ENCODE data around the gene TTC24.

The TTC24 gene

GRCh38 chr1:156579472-156579871 lies at the start of gene TTC24:
TSS of gene TTC24 (plus strand) at chr1:156579723. CDS start at chr1:156581365, 1,642 bp downstream.
- H3K27ac Mint-ChIP-seq: peak within 1 kb of the TSS in 1 of 2 donors; percentile 14
- DNase-seq (no peak), ATAC-seq (no peak)
- H3K4me1 Mint-ChIP-seq: peaks cover 37% of the 10 kb centered on the region
- no peaks in the 10 kb centered on the region for H3K27me3 Mint-ChIP-seq
- H3K4me3 Mint-ChIP-seq: no peak within 1 kb of the TSS
- H3K9me3 Mint-ChIP-seq: no peaks in the 10 kb centered on the region

DNA sequence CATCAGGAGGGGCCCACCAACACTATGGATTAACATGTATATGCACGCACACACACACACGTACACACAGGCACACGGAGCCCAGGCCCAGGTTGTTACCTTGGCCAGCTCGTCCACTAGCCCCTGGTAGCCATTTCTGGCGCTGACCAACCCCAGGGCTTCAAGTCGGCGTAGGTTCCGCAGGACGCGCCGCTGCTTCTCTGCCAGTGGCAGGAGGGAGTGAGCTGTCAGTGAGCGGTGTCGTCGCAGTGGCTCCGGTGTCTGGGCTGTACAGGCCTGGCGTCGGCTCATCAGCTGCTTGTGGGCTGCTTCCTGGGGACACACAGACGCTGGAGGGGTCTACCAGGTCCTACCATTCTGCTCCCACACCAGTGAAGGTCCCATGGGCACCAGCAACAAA lies 49.5 kb upstream of the TTC24 start:
- no peak for DNase-seq
- Mint-ChIP-seq H3K27me3 (no peaks in the 10 kb centered on the region), H3K27ac (no peak overlapping the region), H3K4me1 (peaks cover 34% of the 10 kb centered on the region), H3K9me3 (no peaks in the 10 kb centered on the region), H3K4me3 (no peak overlapping the region)
- no peak for ATAC-seq

GRCh38 chr1:156532374-156532773 lies 47.1 kb upstream of the TTC24 start:
- H3K4me1 Mint-ChIP-seq: peaks cover 18% of the 10 kb centered on the region
- ATAC-seq (no peak), DNase-seq (no peak)
- no peak overlapping the region for H3K4me3 Mint-ChIP-seq
- H3K27me3 Mint-ChIP-seq: no peaks in the 10 kb centered on the region
- no peaks in the 10 kb centered on the region for H3K9me3 Mint-ChIP-seq
- H3K27ac Mint-ChIP-seq: no peak overlapping the region

GRCh38 chr1:156533568-156534220 lies 45.8 kb upstream of the TTC24 start:
- Mint-ChIP-seq H3K27ac (peak overlapping the region in 1 of 2 donors; percentile 69), H3K9me3 (no peaks in the 10 kb centered on the region), H3K4me1 (peaks cover 4% of the 10 kb centered on the region), H3K4me3 (no peak overlapping the region), H3K27me3 (no peaks in the 10 kb centered on the region)
- DNase-seq: no peak
- no peak for ATAC-seq

- Mint-ChIP-seq H3K9me3 (no peaks in the 10 kb centered on the region), H3K27me3 (no peaks in the 10 kb centered on the region), H3K4me3 (no peak overlapping the region), H3K27ac (no peak overlapping the region), H3K4me1 (no peaks in the 10 kb centered on the region)
- ATAC-seq (no peak), DNase-seq (no peak)
Observed at GRCh38 chr1:156534424-156535060, 45.0 kb upstream of the TTC24 start.

DNA sequence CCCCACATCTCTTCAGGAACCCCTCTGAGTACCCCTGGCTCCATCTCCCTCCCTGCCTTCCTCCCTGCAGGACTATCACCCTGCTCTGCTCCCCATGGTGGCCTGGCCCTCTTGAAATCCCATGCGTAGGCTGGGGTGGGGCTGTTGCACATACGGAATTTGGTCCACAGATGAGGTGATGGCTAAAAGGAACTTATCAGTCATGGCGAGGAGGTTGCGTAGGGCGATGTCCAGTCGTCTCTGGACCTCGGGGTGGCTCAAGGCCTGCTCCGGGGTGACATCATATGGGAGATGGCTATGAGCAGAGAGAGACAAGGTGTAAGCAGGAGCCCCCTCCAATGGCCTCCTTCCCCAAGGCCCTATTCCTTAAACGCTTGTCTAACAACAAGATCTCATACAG lies 42.5 kb upstream of the TTC24 start:
- no peak overlapping the region for H3K4me3 Mint-ChIP-seq
- no peaks in the 10 kb centered on the region for H3K4me1 Mint-ChIP-seq
- H3K27ac Mint-ChIP-seq: no peak overlapping the region
- no peaks in the 10 kb centered on the region for H3K27me3 Mint-ChIP-seq
- no peaks in the 10 kb centered on the region for H3K9me3 Mint-ChIP-seq
- ATAC-seq (no peak), DNase-seq (no peak)

GRCh38 chr1:156538711-156539440 lies 40.6 kb upstream of the TTC24 start:
- ATAC-seq (no peak), DNase-seq (no peak)
- Mint-ChIP-seq H3K27ac (no peak overlapping the region), H3K4me3 (no peak overlapping the region), H3K4me1 (no peaks in the 10 kb centered on the region), H3K27me3 (no peaks in the 10 kb centered on the region), H3K9me3 (no peaks in the 10 kb centered on the region)

GRCh38 chr1:156539818-156540355 lies 39.6 kb upstream of the TTC24 start:
- no peak for ATAC-seq
- Mint-ChIP-seq H3K27ac (no peak overlapping the region), H3K4me3 (no peak overlapping the region), H3K4me1 (no peaks in the 10 kb centered on the region), H3K27me3 (no peaks in the 10 kb centered on the region), H3K9me3 (no peaks in the 10 kb centered on the region)
- DNase-seq: no peak

- Mint-ChIP-seq H3K4me3 (no peak overlapping the region), H3K27ac (peak overlapping the region in 1 of 2 donors; percentile 72), H3K9me3 (no peaks in the 10 kb centered on the region), H3K27me3 (no peaks in the 10 kb centered on the region), H3K4me1 (no peaks in the 10 kb centered on the region)
- ATAC-seq (no peak), DNase-seq (no peak)
Observed at GRCh38 chr1:156540955-156541354, 38.6 kb upstream of the TTC24 start.

GRCh38 chr1:156543066-156543465 lies 36.5 kb upstream of the TTC24 start:
- no peaks in the 10 kb centered on the region for H3K9me3 Mint-ChIP-seq
- no peaks in the 10 kb centered on the region for H3K4me1 Mint-ChIP-seq
- no peaks in the 10 kb centered on the region for H3K27me3 Mint-ChIP-seq
- ATAC-seq (no peak), DNase-seq (no peak)
- no peak overlapping the region for H3K4me3 Mint-ChIP-seq
- H3K27ac Mint-ChIP-seq: no peak overlapping the region

DNA sequence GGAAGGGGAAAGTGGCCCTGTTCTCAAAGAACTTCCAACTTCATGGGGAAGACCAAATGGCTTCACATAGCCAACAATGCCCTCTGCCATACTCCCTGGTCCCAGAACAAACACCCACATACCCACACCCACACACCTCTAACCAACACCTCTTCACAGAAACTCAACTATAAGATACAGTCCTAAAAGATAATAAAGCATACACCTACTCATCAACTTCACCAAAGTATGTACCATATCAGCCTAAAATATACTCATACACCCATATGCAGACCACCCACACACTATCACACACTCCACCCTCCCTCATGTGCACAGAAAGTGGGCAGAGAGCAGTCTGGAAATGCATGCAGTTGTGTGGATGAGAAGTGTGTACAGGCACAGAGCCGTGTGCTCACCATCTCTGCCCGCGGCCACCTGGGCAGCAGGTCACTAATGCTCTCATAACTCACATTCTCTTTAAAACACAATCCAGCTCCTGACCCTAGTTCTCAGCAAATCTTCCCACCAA lies 34.9 kb upstream of the TTC24 start:
- no peak for ATAC-seq
- DNase-seq: no peak
- Mint-ChIP-seq H3K9me3 (no peaks in the 10 kb centered on the region), H3K4me1 (no peaks in the 10 kb centered on the region), H3K27me3 (no peaks in the 10 kb centered on the region), H3K27ac (no peak overlapping the region), H3K4me3 (no peak overlapping the region)

- H3K4me3 Mint-ChIP-seq: no peak overlapping the region
- DNase-seq: no peak
- no peaks in the 10 kb centered on the region for H3K27me3 Mint-ChIP-seq
- H3K27ac Mint-ChIP-seq: no peak overlapping the region
- no peak for ATAC-seq
- no peaks in the 10 kb centered on the region for H3K4me1 Mint-ChIP-seq
- H3K9me3 Mint-ChIP-seq: no peaks in the 10 kb centered on the region
Observed at GRCh38 chr1:156546267-156546666, 33.3 kb upstream of the TTC24 start.

GRCh38 chr1:156547434-156547833 lies 32.1 kb upstream of the TTC24 start:
- Mint-ChIP-seq H3K27ac (no peak overlapping the region), H3K9me3 (no peaks in the 10 kb centered on the region), H3K4me1 (no peaks in the 10 kb centered on the region), H3K4me3 (no peak overlapping the region), H3K27me3 (no peaks in the 10 kb centered on the region)
- no peak for ATAC-seq
- DNase-seq: no peak

DNA sequence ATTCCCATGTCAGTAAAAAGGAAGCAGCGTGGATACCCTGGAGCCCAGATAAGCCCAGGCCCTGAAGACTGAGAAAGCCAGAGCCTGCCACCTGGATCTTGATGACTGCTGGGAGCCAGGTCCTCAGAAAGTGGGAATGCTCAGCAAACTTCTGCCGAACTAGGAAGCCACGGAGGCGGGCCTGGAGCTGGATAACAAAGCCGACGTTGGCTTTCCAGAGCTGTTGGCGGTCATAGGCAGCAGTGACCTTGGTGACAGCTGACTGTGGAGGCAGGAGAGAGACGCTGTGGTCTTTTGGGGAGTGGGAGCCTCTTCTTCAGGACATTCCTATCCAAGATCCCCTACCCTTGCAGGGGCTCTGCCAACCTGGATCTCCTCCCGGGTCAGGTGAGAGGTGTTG lies 31.5 kb upstream of the TTC24 start:
- no peaks in the 10 kb centered on the region for H3K4me1 Mint-ChIP-seq
- H3K27ac Mint-ChIP-seq: no peak overlapping the region
- no peaks in the 10 kb centered on the region for H3K27me3 Mint-ChIP-seq
- no peak for DNase-seq
- H3K9me3 Mint-ChIP-seq: no peaks in the 10 kb centered on the region
- no peak overlapping the region for H3K4me3 Mint-ChIP-seq
- no peak for ATAC-seq

DNA sequence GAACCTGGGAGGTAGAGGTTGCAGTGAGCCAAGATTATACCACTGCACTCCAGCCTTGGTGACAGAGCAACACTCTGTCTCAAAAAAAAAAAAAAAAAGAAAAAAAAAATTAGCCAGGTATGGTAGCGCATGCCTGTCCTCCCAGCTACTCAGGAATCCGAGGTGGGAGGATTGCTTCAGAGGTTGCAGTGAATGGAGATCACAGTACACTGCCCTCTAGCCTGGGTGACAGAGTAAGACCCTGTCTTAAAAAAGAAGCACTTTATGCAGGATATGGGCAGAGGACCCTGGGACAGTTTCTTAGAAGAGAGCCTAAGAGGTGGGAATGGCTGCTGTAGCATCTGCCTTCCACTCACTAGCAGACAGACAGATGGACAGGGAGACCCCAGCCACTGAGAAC lies 30.1 kb upstream of the TTC24 start:
- Mint-ChIP-seq H3K4me1 (no peaks in the 10 kb centered on the region), H3K27me3 (no peaks in the 10 kb centered on the region), H3K27ac (no peak overlapping the region), H3K4me3 (no peak overlapping the region), H3K9me3 (no peaks in the 10 kb centered on the region)
- no peak for ATAC-seq
- no peak for DNase-seq

DNA sequence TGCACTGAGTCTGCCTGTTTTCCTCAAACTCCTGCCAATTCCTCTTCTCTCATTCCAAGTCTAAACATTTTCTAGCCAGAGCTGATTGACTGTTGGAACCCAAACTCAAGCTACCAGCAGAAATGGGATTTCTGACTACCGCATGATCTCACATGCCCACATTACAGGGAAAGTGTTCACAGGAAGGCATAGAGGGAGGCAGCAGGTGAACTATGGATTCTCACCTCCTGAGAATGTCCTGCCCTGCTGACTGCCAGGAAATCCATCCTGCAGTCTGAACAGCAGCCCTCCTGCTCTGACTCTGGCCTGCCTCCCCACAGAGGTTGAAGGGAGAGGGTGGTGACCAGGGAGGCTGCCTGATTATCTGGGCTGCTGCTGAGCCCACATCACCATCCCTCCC lies 29.7 kb upstream of the TTC24 start:
- H3K4me1 Mint-ChIP-seq: no peaks in the 10 kb centered on the region
- no peaks in the 10 kb centered on the region for H3K27me3 Mint-ChIP-seq
- ATAC-seq (no peak), DNase-seq (no peak)
- H3K4me3 Mint-ChIP-seq: no peak overlapping the region
- no peaks in the 10 kb centered on the region for H3K9me3 Mint-ChIP-seq
- H3K27ac Mint-ChIP-seq: no peak overlapping the region

Data from stimulated activated naive CD8-positive, alpha-beta T cell treated with anti-CD3 and anti-CD28 coated beads, Interleukin-15, amount 100 ng/mL, for 72 hours (primary cell).